SHP77 treated with DMSO at 0.1 percent for 48 hours (cell line): ENCODE results near the gene VRK1.

Experiments
- DNase-seq: peaks from one replicate; lab custom pipeline; 2025; lab: John Stamatoyannopoulos, UW

VRK1 gene

DNA sequence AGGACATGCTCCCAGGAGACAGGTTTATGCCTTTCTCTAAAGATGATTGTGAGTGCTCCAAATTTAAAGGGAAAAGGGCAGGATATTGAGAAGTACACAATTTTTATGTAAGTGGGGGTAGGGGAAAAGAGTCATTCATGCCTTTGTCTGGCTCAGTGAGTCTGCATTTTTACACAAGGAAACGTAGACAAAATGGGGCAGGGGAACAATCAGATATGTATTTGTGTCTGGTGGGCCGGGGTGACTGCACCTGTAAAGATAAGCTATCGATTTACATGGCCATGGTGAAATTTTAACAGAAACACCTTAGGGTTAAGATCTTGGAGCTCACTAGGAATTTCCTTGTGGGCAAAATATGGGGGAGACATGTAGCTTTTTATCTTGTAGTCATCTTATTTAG lies 123.6 kb downstream of the VRK1 start:
- DNase-seq: no peak

DNA sequence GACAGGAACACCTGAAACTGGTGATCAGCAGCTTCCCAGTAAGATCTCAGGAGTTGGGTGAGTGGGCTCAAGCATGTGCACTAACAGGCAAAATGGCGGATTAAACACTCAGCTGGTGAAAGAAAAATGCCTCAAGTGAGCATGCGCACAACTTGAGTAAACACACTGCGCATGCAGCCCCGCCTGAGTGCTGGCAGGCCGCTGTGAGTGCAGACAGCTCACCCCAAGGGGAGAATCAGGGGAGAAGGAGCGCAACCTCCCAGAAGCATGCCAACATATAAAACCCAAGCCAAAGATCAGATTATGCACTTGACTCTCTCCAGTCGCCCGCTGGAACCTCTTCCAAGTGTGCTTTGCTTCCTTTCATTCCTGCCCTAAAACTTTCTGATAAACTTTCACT lies 125.8 kb downstream of the VRK1 start:
- no peak for DNase-seq

DNA sequence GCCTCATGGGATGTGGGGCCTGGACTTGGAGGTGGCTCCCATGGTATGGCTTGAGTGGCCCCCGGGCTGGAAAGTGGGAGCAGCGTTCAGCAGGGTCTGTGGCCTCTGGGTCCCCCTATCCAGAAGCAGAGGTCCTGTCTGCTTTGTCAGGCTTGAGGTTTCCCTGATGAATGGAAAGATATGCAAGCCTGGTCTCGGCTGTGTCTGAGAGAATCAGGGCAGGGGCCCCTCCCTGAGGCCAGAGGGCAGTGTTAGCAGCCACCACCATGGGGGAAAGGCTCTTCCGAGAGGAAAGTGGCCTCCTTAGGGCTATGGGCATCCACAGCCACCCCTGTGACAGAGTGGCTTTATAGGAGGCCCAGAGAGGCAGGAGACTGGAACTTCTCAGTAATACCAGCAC lies 128.2 kb downstream of the VRK1 start:
- DNase-seq: no peak

DNA sequence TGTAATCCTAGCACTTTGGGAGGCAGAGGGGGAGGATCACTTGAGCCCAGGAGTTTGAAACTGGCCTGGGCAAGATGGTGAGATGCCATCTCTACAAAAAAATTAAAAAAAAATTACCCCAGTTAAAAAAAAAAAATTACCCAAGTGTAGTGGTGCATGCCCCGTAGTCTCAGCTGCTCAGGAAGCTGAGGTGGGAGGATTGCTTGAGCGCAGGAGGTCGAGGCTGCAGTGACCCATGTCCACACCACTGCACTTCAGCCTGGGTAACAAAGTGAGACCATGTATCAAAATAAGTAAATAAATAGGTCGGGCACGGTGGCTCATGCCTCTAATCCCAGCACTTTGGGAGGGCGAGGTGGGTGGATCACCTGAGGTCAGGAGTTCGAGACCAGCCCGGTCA lies 128.8 kb downstream of the VRK1 start:
- DNase-seq: no peak

DNA sequence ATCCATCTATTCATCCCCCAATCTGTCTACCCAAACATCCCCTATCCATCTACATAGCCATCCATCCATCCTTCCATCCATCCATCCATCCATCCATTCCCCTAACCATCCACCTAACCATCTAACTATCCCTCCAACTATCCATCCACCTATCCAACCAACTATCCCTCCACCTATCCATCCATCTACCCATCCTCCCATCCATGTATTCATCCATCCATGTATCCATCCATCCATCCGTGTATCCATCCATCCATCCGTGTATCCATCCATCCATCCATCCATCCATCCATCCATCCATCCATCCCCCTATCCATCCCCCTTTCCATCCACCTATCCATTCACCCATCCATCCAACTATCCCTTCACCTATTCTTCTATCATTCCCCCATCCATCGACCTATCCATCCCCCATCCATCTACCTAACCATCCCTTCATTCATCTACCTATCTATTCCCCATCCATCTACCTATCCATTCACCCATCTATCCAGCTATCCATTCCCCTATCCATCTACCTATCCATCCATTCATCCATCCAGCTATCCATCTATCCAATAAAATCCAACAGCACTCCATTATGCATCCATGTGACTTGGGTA lies 131.7 kb downstream of the VRK1 start:
- DNase-seq: no peak

DNA sequence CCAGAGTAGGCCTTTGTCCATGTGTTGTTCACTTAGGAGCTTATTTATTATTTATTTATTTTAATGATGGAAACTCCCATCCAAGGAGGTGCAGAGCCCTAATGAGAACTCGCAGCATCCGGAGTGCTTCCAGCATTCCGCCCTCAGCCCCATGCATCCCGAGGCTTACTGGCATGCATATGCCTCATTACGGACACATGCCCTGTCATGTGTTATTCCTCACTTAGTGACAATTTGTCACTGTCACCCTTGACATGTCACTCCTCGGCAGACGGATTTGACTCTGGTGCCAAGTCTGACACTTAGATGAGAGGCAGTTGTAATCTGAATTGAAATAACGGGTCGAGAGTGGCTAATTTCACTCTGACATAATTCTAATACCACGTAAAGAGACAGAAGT lies 132.8 kb downstream of the VRK1 start:
- no peak for DNase-seq

DNA sequence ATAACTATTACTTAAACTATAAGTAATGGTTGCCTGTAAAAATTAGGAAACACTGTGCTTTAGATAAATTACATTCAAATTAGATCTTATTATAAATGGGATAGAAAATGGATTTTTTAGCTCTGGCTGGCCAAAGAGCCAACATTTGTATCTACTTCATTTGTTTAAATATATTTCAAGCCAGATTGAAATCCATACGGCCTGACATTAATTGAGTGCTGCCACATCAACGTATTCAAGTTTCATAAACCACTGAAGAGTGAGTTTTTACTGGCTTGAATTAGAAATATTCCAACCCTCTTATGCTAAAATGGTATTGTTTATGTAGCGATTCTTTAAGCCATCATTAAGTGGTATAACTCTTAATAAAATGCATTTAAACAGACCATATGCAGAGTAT lies 133.3 kb downstream of the VRK1 start:
- no peak for DNase-seq
